ENCODE results near the gene GAST. TPM values are rescaled to one million over a fixed set of nuclear protein-coding genes. Genes with fewer than 3 reads are reported as not detected.

Gene GAST, protein sequence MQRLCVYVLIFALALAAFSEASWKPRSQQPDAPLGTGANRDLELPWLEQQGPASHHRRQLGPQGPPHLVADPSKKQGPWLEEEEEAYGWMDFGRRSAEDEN
- total RNA-seq (not detected), polyA plus RNA-seq (not detected), total RNA-seq (0 to 0.09 (median 0) reads per million in 6 experiments)

DNA sequence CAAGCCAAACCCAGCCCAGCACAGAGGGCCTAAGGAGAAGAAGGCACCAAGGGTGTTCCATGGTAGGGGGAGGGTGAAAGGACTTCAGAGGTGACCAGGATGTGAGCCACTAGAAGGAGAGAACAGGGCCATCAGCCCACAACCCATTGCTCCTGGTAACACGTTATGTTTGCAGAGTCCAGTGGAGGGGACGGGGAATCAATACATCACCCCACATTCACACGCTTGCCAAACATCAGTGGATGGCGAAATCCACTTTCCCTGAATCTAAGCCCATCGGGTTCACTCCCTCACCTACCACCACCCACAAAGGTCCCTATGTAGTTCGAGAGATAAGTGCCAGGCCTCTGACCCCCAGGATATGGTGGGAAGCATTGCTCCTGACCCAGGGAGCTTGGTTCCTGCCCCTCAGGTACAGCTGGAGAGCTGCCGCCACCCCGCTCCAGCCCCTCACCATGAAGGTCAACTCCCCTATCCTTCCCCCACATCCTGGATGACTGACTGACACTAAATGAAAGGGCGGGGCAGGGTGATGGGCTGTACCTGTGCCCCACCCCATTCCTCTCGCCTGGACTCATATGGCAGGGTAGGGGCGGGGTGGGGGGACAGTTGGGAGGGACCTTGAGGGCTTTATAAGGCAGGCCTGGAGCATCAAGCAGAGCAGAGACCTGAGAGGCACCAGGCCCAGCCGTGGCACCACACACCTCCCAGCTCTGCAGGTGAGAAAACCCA lies at the start of gene GAST:
TSS of gene GAST (plus strand) at position 663 of the 732 bp plus-strand sequence. CDS start 3,106 bp downstream, outside the sequence.
- H3K27me3 Mint-ChIP-seq, result peaks cover 9 to 18% (median 11%) of the 10 kb centered on the region in 5 donors
- POLR2A ChIA-PET, result interaction anchor here (0.6 kb wide), 2 partner anchors 12 to 141 kb away, joined by 3 read pairs; no protein-coding TSS in a partner anchor
- no peaks in the 10 kb centered on the region for H3K36me3 Mint-ChIP-seq
- H3K9me3 Mint-ChIP-seq, result no peaks in the 10 kb centered on the region
- ATAC-seq (no peak), DNase-seq (peak in 1 of 10 donors; percentile 61)
- H3K4me3 Mint-ChIP-seq, result peak within 1 kb of the TSS in 1 of 10 donors; percentile 18
- peaks cover 0 to under 1% (median 0%) of the 10 kb centered on the region in 4 donors for H3K4me1 Mint-ChIP-seq
- peak within 1 kb of the TSS in 1 of 10 donors; percentile 71 for H3K27ac Mint-ChIP-seq

- peaks cover 11 to 30% (median 22%) of the 10 kb centered on the region in 4 donors for H3K4me1 Mint-ChIP-seq
- peak overlapping the region in 4 of 10 donors; percentile 40 to 70 (median 52) for H3K4me3 Mint-ChIP-seq
- POLR2A ChIA-PET, result interaction anchor here (1.0 to 8.2 kb wide), 5 partner anchors 13 to 845 kb away, joined by 3 to 181 read pairs (median 4); partner anchors contain the start of gene EIF1
- no peak for ATAC-seq
- no peaks in the 10 kb centered on the region for H3K9me3 Mint-ChIP-seq
- peak overlapping the region in 1 of 10 donors; percentile 71 for H3K27ac Mint-ChIP-seq
- peak in 1 of 10 donors; percentile 31 for DNase-seq
- no peaks in the 10 kb centered on the region for H3K36me3 Mint-ChIP-seq
- no peaks in the 10 kb centered on the region for H3K27me3 Mint-ChIP-seq
These were observed 48.5 kb upstream of the GAST start for GRCh38 chr17:41663451-41664171.

DNA sequence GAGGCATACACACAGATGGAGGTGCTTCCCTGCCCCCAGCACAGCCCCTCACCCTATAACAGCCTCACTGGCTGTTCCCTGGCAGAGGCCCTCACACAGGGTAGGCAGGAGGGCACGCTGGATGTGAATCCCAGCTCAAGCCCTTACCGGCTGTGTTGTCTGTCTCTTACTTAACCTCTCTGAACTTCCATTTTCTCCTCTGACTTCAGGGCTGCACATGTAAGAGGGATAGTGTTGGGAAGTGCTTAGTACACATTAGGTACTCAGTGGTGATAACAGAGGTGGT lies 48.0 kb upstream of the GAST start:
- ATAC-seq (no peak), DNase-seq (peak in 1 of 10 donors; percentile 35)
- Mint-ChIP-seq H3K27me3 (no peaks in the 10 kb centered on the region), H3K9me3 (no peaks in the 10 kb centered on the region), H3K4me3 (peak overlapping the region in 2 of 10 donors; percentile 14 to 94), H3K27ac (peak overlapping the region in 1 of 10 donors; percentile 97), H3K36me3 (no peaks in the 10 kb centered on the region), H3K4me1 (peaks cover 11 to 30% (median 22%) of the 10 kb centered on the region in 4 donors)
- POLR2A ChIA-PET, result interaction anchor here (0.7 to 8.2 kb wide), 6 partner anchors 13 to 1568 kb away, joined by 3 to 181 read pairs (median 4); partner anchors contain the start of gene EIF1

- POLR2A ChIA-PET, result interaction anchor here (0.6 to 8.2 kb wide), 15 partner anchors 12 to 1568 kb away, joined by 3 to 181 read pairs (median 4); partner anchors contain the start of gene EIF1
- Mint-ChIP-seq H3K4me1 (peaks cover 11 to 30% (median 22%) of the 10 kb centered on the region in 4 donors), H3K27me3 (no peaks in the 10 kb centered on the region), H3K36me3 (no peaks in the 10 kb centered on the region), H3K9me3 (no peaks in the 10 kb centered on the region), H3K4me3 (peak overlapping the region; percentile 87 to 98 (median 93)), H3K27ac (peak overlapping the region; percentile 78 to 100 (median 96))
- no peak for ATAC-seq
- peak in 1 of 10 donors; percentile 61 for DNase-seq
These were observed 47.3 kb upstream of the GAST start for GRCh38 chr17:41664587-41665565.

- ATAC-seq (peak; percentile 82 to 87), DNase-seq (peak; percentile 79 to 95 (median 90))
- peak overlapping the region; percentile 87 to 98 (median 93) for H3K4me3 Mint-ChIP-seq
- H3K9me3 Mint-ChIP-seq, result no peaks in the 10 kb centered on the region
- POLR2A ChIA-PET, result interaction anchor here (0.6 to 8.2 kb wide), 11 partner anchors 13 to 1104 kb away, joined by 3 to 181 read pairs (median 6); partner anchors contain the start of gene EIF1
- no peaks in the 10 kb centered on the region for H3K36me3 Mint-ChIP-seq
- peaks cover 11 to 30% (median 22%) of the 10 kb centered on the region in 4 donors for H3K4me1 Mint-ChIP-seq
- no peaks in the 10 kb centered on the region for H3K27me3 Mint-ChIP-seq
- H3K27ac Mint-ChIP-seq, result peak overlapping the region; percentile 89 to 100 (median 96)
These were observed 46.4 kb upstream of the GAST start for GRCh38 chr17:41665566-41666236.

DNA sequence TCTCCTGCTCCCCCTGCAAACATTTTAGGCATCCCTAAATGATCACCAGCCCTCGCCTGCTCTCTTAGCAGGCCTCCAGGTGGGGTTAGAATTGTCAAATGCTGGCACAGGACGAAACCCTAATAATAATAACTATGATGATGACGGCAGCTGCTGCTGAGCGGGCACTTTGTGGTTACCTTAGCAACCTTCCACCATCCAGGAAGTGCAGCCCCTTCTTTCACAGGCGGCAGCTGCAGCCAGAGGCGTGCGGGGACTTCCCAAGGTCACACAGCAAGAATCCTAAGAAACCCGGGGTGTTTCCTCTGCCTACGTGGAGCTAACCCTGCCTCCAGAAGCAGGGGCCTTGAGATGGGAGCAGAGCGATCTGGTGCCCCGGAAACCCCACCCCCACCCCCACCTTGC lies 45.9 kb upstream of the GAST start:
- ATAC-seq (peak; percentile 50 to 73), DNase-seq (peak in 7 of 10 donors; percentile 45 to 84 (median 68))
- no peaks in the 10 kb centered on the region for H3K9me3 Mint-ChIP-seq
- H3K4me3 Mint-ChIP-seq, result peak overlapping the region; percentile 87 to 98 (median 93)
- POLR2A ChIA-PET, result interaction anchor here (0.7 to 8.2 kb wide), 8 partner anchors 12 to 1105 kb away, joined by 3 to 181 read pairs (median 10); partner anchors contain the start of gene EIF1
- peak overlapping the region; percentile 89 to 100 (median 96) for H3K27ac Mint-ChIP-seq
- no peaks in the 10 kb centered on the region for H3K27me3 Mint-ChIP-seq
- no peaks in the 10 kb centered on the region for H3K36me3 Mint-ChIP-seq
- H3K4me1 Mint-ChIP-seq, result peaks cover 11 to 30% (median 22%) of the 10 kb centered on the region in 4 donors

DNA sequence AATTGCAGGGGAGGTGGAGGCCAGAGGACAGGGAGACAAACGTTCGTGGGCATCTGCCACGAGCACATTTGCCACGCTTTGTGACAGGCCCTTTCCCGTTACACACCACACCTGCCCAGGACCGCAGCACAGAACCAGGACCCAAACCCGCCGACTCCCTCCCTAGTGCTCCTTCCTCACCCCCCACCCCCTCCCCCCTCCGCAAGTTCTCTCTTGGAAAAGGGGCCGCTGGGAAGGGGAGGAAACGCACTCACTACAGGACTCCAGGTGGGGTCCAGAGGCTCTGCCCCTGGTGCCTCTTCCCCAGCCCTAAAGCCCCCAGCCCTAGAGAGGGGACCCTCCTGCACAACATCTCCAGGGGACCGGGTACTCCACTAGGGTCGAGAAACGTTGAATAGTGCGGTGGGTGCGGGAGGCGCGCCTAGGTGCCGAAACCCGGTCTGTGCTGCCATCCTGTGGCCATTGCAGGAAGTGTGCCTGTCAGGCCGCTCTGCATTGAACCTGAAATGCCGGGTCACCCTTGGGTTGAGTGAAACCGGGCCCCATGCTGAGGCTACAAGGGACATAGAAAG lies 45.3 kb upstream of the GAST start:
- ATAC-seq, result peak; percentile 58 to 62
- Mint-ChIP-seq H3K36me3 (no peaks in the 10 kb centered on the region), H3K27me3 (no peaks in the 10 kb centered on the region), H3K4me1 (peaks cover 11 to 30% (median 22%) of the 10 kb centered on the region in 4 donors), H3K9me3 (no peaks in the 10 kb centered on the region), H3K27ac (peak overlapping the region; percentile 89 to 100 (median 96)), H3K4me3 (peak overlapping the region; percentile 87 to 98 (median 93))
- POLR2A ChIA-PET, result interaction anchor here (1.5 to 8.2 kb wide), 5 partner anchors 12 to 358 kb away, joined by 6 to 181 read pairs (median 45); partner anchors contain the start of gene EIF1
- peak; percentile 75 to 90 (median 84) for DNase-seq

- peaks cover 11 to 30% (median 22%) of the 10 kb centered on the region in 4 donors for H3K4me1 Mint-ChIP-seq
- no peaks in the 10 kb centered on the region for H3K27me3 Mint-ChIP-seq
- ATAC-seq (no peak), DNase-seq (no peak)
- no peaks in the 10 kb centered on the region for H3K9me3 Mint-ChIP-seq
- H3K36me3 Mint-ChIP-seq, result no peaks in the 10 kb centered on the region
- H3K27ac Mint-ChIP-seq, result peak overlapping the region; percentile 89 to 100 (median 96)
- POLR2A ChIA-PET, result interaction anchor here (0.6 to 8.2 kb wide), 4 partner anchors 11 to 22 kb away, joined by 3 to 181 read pairs (median 54); partner anchors contain the start of gene EIF1
- H3K4me3 Mint-ChIP-seq, result peak overlapping the region in 7 of 10 donors; percentile 30 to 98 (median 91)
These were observed 44.7 kb upstream of the GAST start for GRCh38 chr17:41667280-41668041.

- H3K4me1 Mint-ChIP-seq, result peaks cover 0 to 22% (median 2%) of the 10 kb centered on the region in 4 donors
- no peaks in the 10 kb centered on the region for H3K27me3 Mint-ChIP-seq
- DNase-seq, result no peak
- no peak overlapping the region for H3K27ac Mint-ChIP-seq
- H3K9me3 Mint-ChIP-seq, result no peaks in the 10 kb centered on the region
- H3K4me3 Mint-ChIP-seq, result no peak overlapping the region
- no peaks in the 10 kb centered on the region for H3K36me3 Mint-ChIP-seq
- POLR2A ChIA-PET, result interaction anchor here (3.2 kb wide), 1 partner anchor 17 kb away, joined by 12 read pairs; the partner anchor contains the start of gene EIF1
- ATAC-seq, result no peak
These were observed 40.0 kb upstream of the GAST start for GRCh38 chr17:41672153-41672552.

Measured in naive thymus-derived CD8-positive, alpha-beta T cell (primary cell).